Brain microvascular endothelial cell (primary cell): ENCODE results near the gene ACAP3.
"Not testable (repeated sequence)": the region's sequence is repeated elsewhere in the genome, so short reads cannot be mapped to it uniquely, and the experiment has no call there.

Experiments
- DNase-seq: peaks from one replicate; pipeline ENCODE4 v3.0.0-alpha.2; 2020
- H3K27ac ChIP-seq: fragments of 250-450 bp; sonication (Bioruptor Pico); 2 replicates; pipeline ENCODE4 v1.5.1; 2020; ENCODE audit warnings: mild to moderate bottlenecking, moderate library complexity
- H3K27me3 ChIP-seq: fragments of 250-450 bp; sonication (Bioruptor Pico); replicated peaks from 2 replicates; pipeline ENCODE4 v1.5.1; 2020; ENCODE audit warnings: mild to moderate bottlenecking
- H3K36me3 ChIP-seq: fragments of 250-450 bp; sonication (Bioruptor Pico); replicated peaks from 2 replicates; pipeline ENCODE4 v1.5.1; 2020; ENCODE audit warnings: mild to moderate bottlenecking
- H3K4me3 ChIP-seq: 2 replicates; pipeline ENCODE4 v1.5.1; 2011; ENCODE audit warnings: low read depth, mild to moderate bottlenecking, control low read depth, low read length, moderate library complexity
- in situ Hi-C: cut with HindIII; loops from 2 replicates; pipeline ENCODE4 v1.10.0; 2017; ENCODE audit warnings: low sequenced_read_pairs, low pct_ligation_motif_present
- TF ChIP-seq, protein P1 (sequence below): IDR thresholded peaks from 2 replicates; pipeline ENCODE4 v1.5.1; 2011; ENCODE audit warnings: low read depth, mild to moderate bottlenecking, moderate library complexity, low read length, control low read depth, inconsistent platforms; ENCODE audit errors: missing control alignments

ACAP3 gene

DNA sequence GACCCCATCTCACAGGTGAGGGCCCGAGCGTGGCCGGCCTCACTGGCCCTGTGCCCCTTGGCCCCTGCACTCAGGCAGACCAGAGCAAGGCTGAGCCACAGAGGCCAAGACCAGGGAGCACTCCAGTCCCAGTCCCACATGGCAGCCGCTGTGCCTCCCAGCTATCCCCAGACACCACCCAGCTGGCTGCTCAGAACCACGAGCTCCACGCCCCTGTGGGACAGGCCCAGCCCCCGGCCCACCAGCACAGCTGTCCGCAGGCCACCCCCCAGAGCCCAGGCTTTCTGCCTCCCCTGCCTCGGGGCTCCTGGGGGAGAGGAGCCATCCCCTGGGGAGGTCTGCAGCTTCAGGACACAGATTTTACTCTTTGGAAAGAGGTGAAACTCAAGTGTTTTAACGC lies 52.1 kb downstream of the ACAP3 start:
- in situ Hi-C loops: no loop called here
- Histone ChIP-seq H3K27me3 (no peaks in the 10 kb centered on the region), H3K36me3 (peaks cover 50% of the 10 kb centered on the region), H3K4me3 (no peak overlapping the region), H3K27ac (no peak overlapping the region)
- TF ChIP-seq, protein P1, sequence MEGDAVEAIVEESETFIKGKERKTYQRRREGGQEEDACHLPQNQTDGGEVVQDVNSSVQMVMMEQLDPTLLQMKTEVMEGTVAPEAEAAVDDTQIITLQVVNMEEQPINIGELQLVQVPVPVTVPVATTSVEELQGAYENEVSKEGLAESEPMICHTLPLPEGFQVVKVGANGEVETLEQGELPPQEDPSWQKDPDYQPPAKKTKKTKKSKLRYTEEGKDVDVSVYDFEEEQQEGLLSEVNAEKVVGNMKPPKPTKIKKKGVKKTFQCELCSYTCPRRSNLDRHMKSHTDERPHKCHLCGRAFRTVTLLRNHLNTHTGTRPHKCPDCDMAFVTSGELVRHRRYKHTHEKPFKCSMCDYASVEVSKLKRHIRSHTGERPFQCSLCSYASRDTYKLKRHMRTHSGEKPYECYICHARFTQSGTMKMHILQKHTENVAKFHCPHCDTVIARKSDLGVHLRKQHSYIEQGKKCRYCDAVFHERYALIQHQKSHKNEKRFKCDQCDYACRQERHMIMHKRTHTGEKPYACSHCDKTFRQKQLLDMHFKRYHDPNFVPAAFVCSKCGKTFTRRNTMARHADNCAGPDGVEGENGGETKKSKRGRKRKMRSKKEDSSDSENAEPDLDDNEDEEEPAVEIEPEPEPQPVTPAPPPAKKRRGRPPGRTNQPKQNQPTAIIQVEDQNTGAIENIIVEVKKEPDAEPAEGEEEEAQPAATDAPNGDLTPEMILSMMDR: no peak
- no peak for DNase-seq

DNA sequence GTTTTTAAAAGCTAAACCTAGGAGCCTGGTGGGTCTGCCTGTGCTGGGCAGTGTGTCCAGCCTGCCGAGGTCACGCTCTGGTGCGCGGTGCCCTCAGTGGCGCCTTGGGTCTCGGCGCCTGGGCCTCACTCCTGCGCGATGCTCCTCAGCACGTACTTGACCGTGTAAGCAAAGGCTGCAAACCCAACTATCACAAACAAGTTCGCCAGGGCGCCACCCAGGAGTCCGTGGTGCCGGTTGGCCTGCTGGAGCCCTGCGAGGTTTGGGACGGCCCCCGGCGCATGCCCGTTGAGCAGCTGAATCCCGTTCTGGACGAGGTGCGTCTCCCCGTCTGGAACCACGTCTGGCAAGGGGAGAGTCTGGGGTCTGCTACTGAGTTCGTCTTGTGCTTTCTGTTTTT lies 52.7 kb downstream of the ACAP3 start:
- Histone ChIP-seq H3K27me3 (no peaks in the 10 kb centered on the region), H3K36me3 (peaks cover 50% of the 10 kb centered on the region)
- in situ Hi-C loops: no loop called here

DNA sequence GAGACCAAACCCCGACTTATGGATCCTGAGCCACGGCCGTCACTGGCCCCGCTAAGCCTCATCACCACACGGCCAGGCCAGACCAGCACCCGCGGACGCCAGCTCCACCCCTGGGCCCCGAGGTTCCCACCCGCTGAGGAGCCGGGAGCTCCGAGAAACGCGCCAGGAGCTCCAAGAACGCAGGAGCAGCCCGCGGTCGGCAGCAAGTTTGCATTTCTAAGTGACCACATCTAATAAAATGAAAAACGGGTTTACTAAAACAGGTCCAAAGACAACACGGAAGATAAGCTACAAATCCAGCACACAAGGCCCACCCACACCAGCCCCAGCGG lies 53.1 kb downstream of the ACAP3 start:
- in situ Hi-C loops: no loop called here
- peaks cover 46% of the 10 kb centered on the region for H3K36me3 ChIP-seq

More for the DNA sequence above, 52.7 kb downstream of the ACAP3 start:
- H3K4me3 ChIP-seq: no peak overlapping the region
- TF ChIP-seq, protein P1: no peak
- H3K27ac ChIP-seq: no peak overlapping the region
- no peak for DNase-seq

DNA sequence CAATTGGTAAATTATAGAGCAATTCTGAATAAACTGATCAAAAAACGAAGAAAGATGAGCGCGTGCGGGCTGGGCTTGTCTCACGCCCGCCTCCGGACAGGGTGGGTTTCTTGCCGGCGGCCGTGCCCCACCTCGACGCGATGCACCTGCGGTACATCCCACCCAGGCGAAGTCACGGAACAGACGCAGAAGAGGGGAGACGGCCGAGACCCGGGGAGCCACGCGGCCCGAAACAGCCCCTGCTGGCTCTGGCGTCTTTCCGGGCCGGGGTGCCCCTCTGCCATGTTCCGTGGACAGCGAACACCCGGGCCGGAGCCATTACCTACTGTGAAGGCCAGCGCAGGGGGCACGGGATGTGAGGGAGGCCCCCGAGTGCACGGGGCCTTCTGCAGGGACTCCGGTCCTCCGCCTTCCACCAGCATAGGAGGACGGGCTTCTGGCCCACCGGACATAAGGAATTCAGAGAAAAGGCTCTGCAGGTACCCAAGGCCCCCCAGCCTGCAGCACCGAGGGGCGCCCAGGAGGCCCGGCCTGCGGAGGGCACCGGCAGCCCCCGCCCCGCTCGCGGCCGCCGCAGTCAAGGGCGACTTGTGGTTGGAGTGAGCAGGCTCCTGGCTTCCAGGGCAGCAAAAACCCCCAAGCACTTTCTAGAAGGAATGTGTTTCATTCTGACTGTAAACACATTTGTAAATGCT lies 53.6 kb downstream of the ACAP3 start:
- no peak overlapping the region for H3K4me3 ChIP-seq
- TF ChIP-seq, protein P1: no peak

More for the DNA sequence above, 53.1 kb downstream of the ACAP3 start:
- TF ChIP-seq, protein P1: no peak
- DNase-seq: no peak
- H3K4me3 ChIP-seq: no peak overlapping the region
- no peaks in the 10 kb centered on the region for H3K27me3 ChIP-seq
- H3K27ac ChIP-seq: no peak overlapping the region

DNA sequence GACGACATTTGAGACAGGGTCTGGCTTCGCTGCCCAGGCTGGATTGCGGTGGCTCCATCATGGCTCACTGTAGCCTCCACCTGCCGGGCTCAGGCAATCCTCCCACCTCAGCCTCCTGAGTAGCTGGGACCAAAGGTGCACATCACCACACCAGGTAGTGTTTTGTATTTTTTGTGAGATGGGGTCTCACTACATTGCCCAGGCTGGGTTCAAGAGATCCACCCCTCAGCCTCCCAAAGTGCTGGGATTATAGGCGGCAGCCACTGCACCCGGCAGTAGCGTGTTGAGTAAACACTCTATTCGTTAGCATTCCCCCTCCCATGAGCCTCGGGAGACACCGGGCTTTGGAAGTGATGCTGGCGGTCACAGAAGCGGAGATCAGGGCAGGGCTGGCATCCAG lies 54.4 kb downstream of the ACAP3 start:
- no peaks in the 10 kb centered on the region for H3K27me3 ChIP-seq
- H3K36me3 ChIP-seq: peaks cover 37% of the 10 kb centered on the region
- DNase-seq: no peak
- no peak overlapping the region for H3K27ac ChIP-seq
- TF ChIP-seq, protein P1: no peak
- H3K4me3 ChIP-seq: no peak overlapping the region
- in situ Hi-C loops: no loop called here

More for the DNA sequence above, 53.6 kb downstream of the ACAP3 start:
- Histone ChIP-seq H3K36me3 (peaks cover 42% of the 10 kb centered on the region), H3K27me3 (no peaks in the 10 kb centered on the region), H3K27ac (no peak overlapping the region)
- DNase-seq: no peak
- in situ Hi-C loops: no loop called here

DNA sequence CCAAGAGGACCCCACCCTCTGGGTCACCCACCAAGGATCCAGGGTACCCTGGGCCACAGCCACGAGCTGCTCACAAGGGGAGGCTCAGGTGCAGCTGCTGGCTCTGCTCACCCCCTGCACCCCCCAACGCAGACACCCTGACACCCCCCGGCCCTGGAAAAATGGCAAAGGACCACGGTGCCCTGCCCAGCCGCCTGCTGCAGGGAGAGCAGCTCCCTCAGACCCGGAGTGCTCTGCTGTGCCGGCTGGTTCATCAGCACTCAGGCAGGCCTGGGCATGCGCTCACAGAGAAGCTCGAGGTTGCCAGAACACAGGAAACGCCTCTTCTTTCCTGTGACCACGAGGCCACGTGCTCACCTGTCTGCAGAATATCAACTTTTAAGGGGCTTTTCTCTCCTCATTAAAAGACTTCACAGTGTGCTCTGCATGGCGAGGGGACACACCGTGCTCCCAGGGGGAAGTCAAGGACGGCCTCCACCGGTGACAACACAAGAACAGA lies 56.9 kb downstream of the ACAP3 start:
- Histone ChIP-seq H3K36me3 (peaks cover 28% of the 10 kb centered on the region), H3K4me3 (no peak overlapping the region), H3K27ac (no peak overlapping the region), H3K27me3 (no peaks in the 10 kb centered on the region)
- TF ChIP-seq, protein P1: no peak
- in situ Hi-C loops: no loop called here
- DNase-seq: no peak

DNA sequence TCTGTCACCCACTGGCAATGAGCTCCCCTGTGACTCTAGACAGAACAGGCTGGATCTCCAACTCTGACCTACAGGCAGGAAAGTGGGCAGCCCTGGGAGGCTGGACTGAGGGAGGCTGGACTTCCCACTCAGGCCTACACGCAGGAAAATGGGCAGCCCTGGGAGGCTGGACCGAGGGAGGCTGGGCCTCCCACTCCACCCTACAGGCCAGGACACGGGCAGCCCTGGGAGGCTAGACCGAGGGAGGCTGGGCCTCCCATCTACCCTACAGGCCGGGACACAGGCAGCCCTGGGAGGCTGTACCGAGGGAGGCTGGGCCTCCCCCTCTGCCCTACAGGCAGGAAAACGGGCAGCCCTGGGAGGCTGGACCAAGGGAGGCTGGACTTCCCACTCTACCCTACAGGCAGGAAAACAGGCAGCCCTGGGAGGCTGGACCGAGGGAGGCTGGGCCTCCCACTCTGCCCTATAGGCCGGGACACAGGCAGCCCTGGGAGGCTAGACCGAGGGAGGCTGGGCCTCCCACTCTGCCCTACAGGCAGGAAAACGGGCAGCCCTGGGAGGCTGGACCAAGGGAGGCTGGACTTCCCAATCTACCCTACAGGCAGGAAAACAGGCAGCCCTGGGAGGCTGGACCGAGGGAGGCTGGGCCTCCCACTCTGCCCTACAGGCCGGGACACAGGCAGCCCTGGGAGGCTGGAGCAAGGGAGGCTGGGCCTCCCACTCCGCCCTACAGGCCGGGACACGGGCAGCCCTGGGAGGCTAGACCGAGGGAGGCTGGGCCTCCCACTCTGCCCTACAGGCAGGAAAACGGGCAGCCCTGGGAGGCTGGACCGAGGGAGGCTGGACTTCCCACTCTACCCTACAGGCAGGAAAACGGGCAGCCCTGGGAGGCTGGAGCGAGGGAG lies 59.5 kb downstream of the ACAP3 start:
- H3K36me3 ChIP-seq, H3K4me3 ChIP-seq, H3K27ac ChIP-seq, H3K27me3 ChIP-seq, DNase-seq, in situ Hi-C loops: not testable (repeated sequence)
